ENCODE measurements around the gene STIM2.

The STIM2 gene

DNA sequence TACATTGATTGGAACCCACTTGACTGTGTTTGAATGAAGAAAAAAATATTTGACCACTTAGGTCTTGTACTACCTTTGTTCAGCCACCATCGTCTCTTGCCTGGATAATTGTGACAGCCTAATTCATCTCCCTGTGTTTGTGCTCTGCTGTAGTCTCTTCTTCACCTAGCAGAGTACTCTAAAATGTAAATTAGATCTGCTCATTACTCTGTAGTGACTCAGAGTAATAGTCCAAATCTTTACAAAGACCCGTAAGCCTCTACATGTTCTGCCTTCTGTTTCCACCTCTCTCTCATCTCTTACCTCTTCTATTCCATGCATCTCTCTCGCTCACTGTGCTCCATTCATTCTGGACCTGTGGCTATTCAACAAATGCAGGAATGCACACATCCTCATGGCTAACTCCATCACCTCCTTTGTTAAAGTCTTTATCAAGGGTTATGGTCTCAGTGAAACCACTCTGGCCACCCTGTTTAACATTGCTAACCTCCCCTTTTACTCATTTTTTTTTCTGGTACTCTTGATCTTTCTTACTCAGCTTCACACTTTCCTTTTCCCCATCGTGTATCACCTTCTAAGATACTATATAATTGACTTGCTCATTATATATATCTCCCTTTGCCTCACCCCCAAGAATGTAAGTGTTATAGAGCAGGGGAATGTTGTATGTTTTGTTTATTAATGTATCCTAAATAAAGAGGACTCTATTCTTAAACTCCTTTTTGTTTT is 98.4 kb downstream of the STIM2 start:
- Histone ChIP-seq H3K79me2 (ENCODE audit: low read length) (no peaks in the 10 kb centered on the region), H3F3A (ENCODE audit: insufficient read depth, low read length) (no peaks in the 10 kb centered on the region), H3K9ac (ENCODE audit: low read length) (no peak overlapping the region), H3K4me2 (ENCODE audit: low read depth, low read length) (no peak overlapping the region), H2AFZ (ENCODE audit: low read length) (no peak overlapping the region), H3K36me3 (replicated peaks; ENCODE audit: insufficient read depth, low read length) (no peaks in the 10 kb centered on the region), H4K20me1 (ENCODE audit: insufficient read depth, low read length) (no peaks in the 10 kb centered on the region), H3K27me3 (replicated peaks; ENCODE audit: insufficient read depth, low read length) (no peaks in the 10 kb centered on the region), H3K9me3 (replicated peaks; ENCODE audit: insufficient read depth, low read length) (no peaks in the 10 kb centered on the region), H3K27ac (ENCODE audit: low read length) (no peak overlapping the region), H3K4me3 (ENCODE audit: low read length) (no peak overlapping the region), H3K4me1 (ENCODE audit: low read length) (no peaks in the 10 kb centered on the region), H3K9me2 (replicated peaks; ENCODE audit: insufficient read depth, low read length) (no peaks in the 10 kb centered on the region)
- no peak for DNase-seq
- TF ChIP-seq EZH2phosphoT487 (IDR thresholded peaks at IDR 0.05; ENCODE audit: low read length) (no peak), EZH2 (optimal IDR thresholded peaks at IDR 0.05; ENCODE audit: low read depth, low read length) (no peak)
- TF ChIP-seq, protein P1, sequence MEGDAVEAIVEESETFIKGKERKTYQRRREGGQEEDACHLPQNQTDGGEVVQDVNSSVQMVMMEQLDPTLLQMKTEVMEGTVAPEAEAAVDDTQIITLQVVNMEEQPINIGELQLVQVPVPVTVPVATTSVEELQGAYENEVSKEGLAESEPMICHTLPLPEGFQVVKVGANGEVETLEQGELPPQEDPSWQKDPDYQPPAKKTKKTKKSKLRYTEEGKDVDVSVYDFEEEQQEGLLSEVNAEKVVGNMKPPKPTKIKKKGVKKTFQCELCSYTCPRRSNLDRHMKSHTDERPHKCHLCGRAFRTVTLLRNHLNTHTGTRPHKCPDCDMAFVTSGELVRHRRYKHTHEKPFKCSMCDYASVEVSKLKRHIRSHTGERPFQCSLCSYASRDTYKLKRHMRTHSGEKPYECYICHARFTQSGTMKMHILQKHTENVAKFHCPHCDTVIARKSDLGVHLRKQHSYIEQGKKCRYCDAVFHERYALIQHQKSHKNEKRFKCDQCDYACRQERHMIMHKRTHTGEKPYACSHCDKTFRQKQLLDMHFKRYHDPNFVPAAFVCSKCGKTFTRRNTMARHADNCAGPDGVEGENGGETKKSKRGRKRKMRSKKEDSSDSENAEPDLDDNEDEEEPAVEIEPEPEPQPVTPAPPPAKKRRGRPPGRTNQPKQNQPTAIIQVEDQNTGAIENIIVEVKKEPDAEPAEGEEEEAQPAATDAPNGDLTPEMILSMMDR (IDR thresholded peaks at IDR 0.05; ENCODE audit: low read length), result no peak

DNA sequence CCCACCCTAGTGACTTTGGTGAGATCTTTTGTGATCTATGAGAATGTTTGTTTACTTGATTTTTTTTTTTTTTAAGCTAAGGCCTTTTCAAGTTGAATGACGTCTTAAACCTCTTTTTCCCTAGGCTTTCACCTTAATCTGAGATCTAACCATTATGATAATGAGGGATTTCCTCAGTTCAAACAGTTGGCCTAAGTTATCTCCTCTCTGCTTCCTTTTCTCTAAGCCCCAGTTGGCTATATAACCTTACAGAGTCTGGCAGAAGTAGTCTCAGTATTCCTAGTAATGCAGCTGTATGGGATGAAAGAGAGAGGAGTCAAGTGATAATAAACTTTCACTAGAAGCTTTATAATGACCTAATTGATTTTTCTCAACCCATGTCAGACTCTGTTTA is 99.0 kb downstream of the STIM2 start:
- H3F3A ChIP-seq (ENCODE audit: insufficient read depth, low read length), result no peaks in the 10 kb centered on the region
- H3K79me2 ChIP-seq (ENCODE audit: low read length), result no peaks in the 10 kb centered on the region
- H4K20me1 ChIP-seq (ENCODE audit: insufficient read depth, low read length), result no peaks in the 10 kb centered on the region
- H3K4me1 ChIP-seq (ENCODE audit: low read length), result no peaks in the 10 kb centered on the region
- H3K9me2 ChIP-seq (replicated peaks; ENCODE audit: insufficient read depth, low read length), result no peaks in the 10 kb centered on the region
- H3K4me2 ChIP-seq (ENCODE audit: low read depth, low read length), result no peak overlapping the region
- H3K27me3 ChIP-seq (replicated peaks; ENCODE audit: insufficient read depth, low read length), result no peaks in the 10 kb centered on the region
- no peak overlapping the region for H3K4me3 ChIP-seq (ENCODE audit: low read length)
- no peak overlapping the region for H3K9ac ChIP-seq (ENCODE audit: low read length)
- H3K9me3 ChIP-seq (replicated peaks; ENCODE audit: insufficient read depth, low read length), result no peaks in the 10 kb centered on the region
- TF ChIP-seq EZH2phosphoT487 (IDR thresholded peaks at IDR 0.05; ENCODE audit: low read length) (no peak), EZH2 (optimal IDR thresholded peaks at IDR 0.05; ENCODE audit: low read depth, low read length) (no peak)
- TF ChIP-seq, protein P1 (IDR thresholded peaks at IDR 0.05; ENCODE audit: low read length), result no peak
- no peak overlapping the region for H3K27ac ChIP-seq (ENCODE audit: low read length)
- DNase-seq, result no peak
- no peaks in the 10 kb centered on the region for H3K36me3 ChIP-seq (replicated peaks; ENCODE audit: insufficient read depth, low read length)
- H2AFZ ChIP-seq (ENCODE audit: low read length), result no peak overlapping the region

DNA sequence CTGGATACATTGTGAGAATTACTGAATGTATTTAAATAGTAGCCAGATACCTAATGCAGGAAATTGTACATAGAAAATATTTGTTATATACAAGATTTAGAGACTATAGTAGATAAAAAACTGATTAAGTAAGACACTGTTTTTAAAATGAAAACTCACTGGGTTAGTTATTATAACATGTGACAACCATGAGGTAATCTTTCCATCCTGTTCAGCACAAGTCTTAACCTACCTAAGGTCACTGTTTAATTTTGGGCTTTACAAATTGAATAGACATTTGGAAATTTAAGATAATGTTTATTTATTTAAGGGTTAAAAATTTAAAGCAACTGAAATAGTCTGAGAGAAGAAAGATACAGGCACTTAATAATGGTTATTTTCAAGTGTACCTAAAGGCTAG is 102.1 kb downstream of the STIM2 start:
- no peak for TF ChIP-seq EZH2phosphoT487 (IDR thresholded peaks at IDR 0.05; ENCODE audit: low read length)
- TF ChIP-seq, protein P1 (IDR thresholded peaks at IDR 0.05; ENCODE audit: low read length), result no peak
- no peak for TF ChIP-seq EZH2 (optimal IDR thresholded peaks at IDR 0.05; ENCODE audit: low read depth, low read length)
- H3K4me1 ChIP-seq (ENCODE audit: low read length), result no peaks in the 10 kb centered on the region
- no peaks in the 10 kb centered on the region for H3K27me3 ChIP-seq (replicated peaks; ENCODE audit: insufficient read depth, low read length)
- DNase-seq, result no peak
- no peaks in the 10 kb centered on the region for H3K36me3 ChIP-seq (replicated peaks; ENCODE audit: insufficient read depth, low read length)
- no peak overlapping the region for H3K27ac ChIP-seq (ENCODE audit: low read length)
- H4K20me1 ChIP-seq (ENCODE audit: insufficient read depth, low read length), result no peaks in the 10 kb centered on the region
- H3K79me2 ChIP-seq (ENCODE audit: low read length), result no peaks in the 10 kb centered on the region
- no peak overlapping the region for H3K4me3 ChIP-seq (ENCODE audit: low read length)
- H3K9me3 ChIP-seq (replicated peaks; ENCODE audit: insufficient read depth, low read length), result no peaks in the 10 kb centered on the region
- no peaks in the 10 kb centered on the region for H3K9me2 ChIP-seq (replicated peaks; ENCODE audit: insufficient read depth, low read length)
- H3K9ac ChIP-seq (ENCODE audit: low read length), result no peak overlapping the region
- H3K4me2 ChIP-seq (ENCODE audit: low read depth, low read length), result no peak overlapping the region
- no peaks in the 10 kb centered on the region for H3F3A ChIP-seq (ENCODE audit: insufficient read depth, low read length)
- no peak overlapping the region for H2AFZ ChIP-seq (ENCODE audit: low read length)

Measured in MM.1S (cell line).